HG03064 (cell line): ENCODE measurements around the gene BEST2.
"Not testable (repeated sequence)": the region's sequence is repeated elsewhere in the genome, so short reads cannot be mapped to it uniquely, and the experiment has no call there.

Experiments
- ATAC-seq: cut with Tn5 transposase; IDR thresholded peaks from one replicate; pipeline ENCODE4 v1.9.1; 2021; ENCODE audit warnings: low read depth; ENCODE audit not compliant: unreplicated experiment

The BEST2 gene

GRCh38 chr19:12796146-12797071 is 44.8 kb downstream of the BEST2 start:
- no peak for ATAC-seq

GRCh38 chr19:12797141-12797587 is 45.6 kb downstream of the BEST2 start:
- ATAC-seq = no peak

- ATAC-seq = not testable (repeated sequence)
These were observed 46.0 kb downstream of the BEST2 start for GRCh38 chr19:12797607-12798006.

GRCh38 chr19:12799742-12800465 is 48.3 kb downstream of the BEST2 start:
- ATAC-seq = no peak

GRCh38 chr19:12800466-12800770 is 48.8 kb downstream of the BEST2 start:
- ATAC-seq = no peak

- ATAC-seq = no peak
These were observed 49.4 kb downstream of the BEST2 start for GRCh38 chr19:12800923-12801465.

GRCh38 chr19:12801466-12802266 is 50.1 kb downstream of the BEST2 start, which contains the start of the genes PRDX2 and THSD8:
Gene PRDX2, minus strand, starts transcription at chr19:12801800. Its CDS starts 539 bp downstream, at chr19:12801261.
Gene THSD8, plus strand, starts transcription at chr19:12802069. Its CDS starts 3 bp downstream, at chr19:12802072.
- no peak for ATAC-seq

GRCh38 chr19:12802267-12803106 is 50.9 kb downstream of the BEST2 start:
- ATAC-seq = no peak

GRCh38 chr19:12804051-12804450 is 52.5 kb downstream of the BEST2 start:
- ATAC-seq = no peak

GRCh38 chr19:12806242-12807081 is 54.9 kb downstream of the BEST2 start, which contains the start of gene RNASEH2A:
Gene RNASEH2A, plus strand, starts transcription at chr19:12806584. Its CDS starts 90 bp downstream, at chr19:12806674.
- peak; percentile 69 for ATAC-seq
